ENCODE measurements around the gene DNAH9.

GRCh38 chr17:11940904-11941303 lies 342.6 kb downstream of the DNAH9 start:
- TF ChIP-seq POLR2A (IDR thresholded peaks at IDR 0.05): no peak
- TF ChIP-seq CTCF (IDR thresholded peaks at IDR 0.05): no peak
